NCI-H748 treated with DMSO at 0.1 percent for 48 hours (cell line): ENCODE measurements around the gene SNX27.

Experiments
- DNase-seq: peaks from one replicate; lab custom pipeline; 2025; lab: John Stamatoyannopoulos, UW

The SNX27 gene

GRCh38 chr1:151705753-151706463 is 94.1 kb downstream of the SNX27 start:
- DNase-seq: no peak

- no peak for DNase-seq
Measured at GRCh38 chr1:151706464-151707415, 94.9 kb downstream of the SNX27 start.

GRCh38 chr1:151707541-151708065 is 95.8 kb downstream of the SNX27 start:
- no peak for DNase-seq

GRCh38 chr1:151708891-151709290 is 97.0 kb downstream of the SNX27 start:
- no peak for DNase-seq

- DNase-seq: peak; percentile 85
Measured at GRCh38 chr1:151710187-151710840, 98.5 kb downstream of the SNX27 start.

GRCh38 chr1:151711044-151711800 is 99.4 kb downstream of the SNX27 start:
- DNase-seq: no peak

GRCh38 chr1:151711951-151712350 is 100.1 kb downstream of the SNX27 start:
- peak; percentile 76 for DNase-seq

GRCh38 chr1:151713044-151713443 is 101.2 kb downstream of the SNX27 start:
- no peak for DNase-seq

- DNase-seq: no peak
Measured at GRCh38 chr1:151713874-151714273, 102.0 kb downstream of the SNX27 start.

- no peak for DNase-seq
Measured at GRCh38 chr1:151714820-151715725, 103.2 kb downstream of the SNX27 start.

GRCh38 chr1:151715726-151716404 is 104.0 kb downstream of the SNX27 start:
- DNase-seq: peak; percentile 31

GRCh38 chr1:151716405-151716762 is 104.5 kb downstream of the SNX27 start:
- DNase-seq: no peak

GRCh38 chr1:151716771-151717631 is 105.2 kb downstream of the SNX27 start, which contains the start of gene CELF3:
TSS of gene CELF3 (minus strand) at chr1:151716803. CDS start at chr1:151716020, 783 bp downstream.
- DNase-seq: peak; percentile 97

GRCh38 chr1:151718011-151718431 is 106.2 kb downstream of the SNX27 start:
- no peak for DNase-seq

- DNase-seq: no peak
Measured at GRCh38 chr1:151718666-151719065, 106.8 kb downstream of the SNX27 start.

- no peak for DNase-seq
Measured at GRCh38 chr1:151720125-151720524, 108.3 kb downstream of the SNX27 start.

- no peak for DNase-seq
Measured at GRCh38 chr1:151720554-151720953, 108.7 kb downstream of the SNX27 start.

- no peak for DNase-seq
Measured at GRCh38 chr1:151720974-151721787, 109.3 kb downstream of the SNX27 start, which contains the start of gene RIIAD1. TSS of gene RIIAD1 (plus strand) at chr1:151721522. CDS start at chr1:151721537, 15 bp downstream.
